Measurements from ENCODE around the gene HIVEP3.

Gene HIVEP3

GRCh38 chr1:41510531-41511238, 408.0 kb downstream of the HIVEP3 start:
- TF ChIP-seq, protein P1, sequence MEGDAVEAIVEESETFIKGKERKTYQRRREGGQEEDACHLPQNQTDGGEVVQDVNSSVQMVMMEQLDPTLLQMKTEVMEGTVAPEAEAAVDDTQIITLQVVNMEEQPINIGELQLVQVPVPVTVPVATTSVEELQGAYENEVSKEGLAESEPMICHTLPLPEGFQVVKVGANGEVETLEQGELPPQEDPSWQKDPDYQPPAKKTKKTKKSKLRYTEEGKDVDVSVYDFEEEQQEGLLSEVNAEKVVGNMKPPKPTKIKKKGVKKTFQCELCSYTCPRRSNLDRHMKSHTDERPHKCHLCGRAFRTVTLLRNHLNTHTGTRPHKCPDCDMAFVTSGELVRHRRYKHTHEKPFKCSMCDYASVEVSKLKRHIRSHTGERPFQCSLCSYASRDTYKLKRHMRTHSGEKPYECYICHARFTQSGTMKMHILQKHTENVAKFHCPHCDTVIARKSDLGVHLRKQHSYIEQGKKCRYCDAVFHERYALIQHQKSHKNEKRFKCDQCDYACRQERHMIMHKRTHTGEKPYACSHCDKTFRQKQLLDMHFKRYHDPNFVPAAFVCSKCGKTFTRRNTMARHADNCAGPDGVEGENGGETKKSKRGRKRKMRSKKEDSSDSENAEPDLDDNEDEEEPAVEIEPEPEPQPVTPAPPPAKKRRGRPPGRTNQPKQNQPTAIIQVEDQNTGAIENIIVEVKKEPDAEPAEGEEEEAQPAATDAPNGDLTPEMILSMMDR (IDR thresholded peaks at IDR 0.05; ENCODE audit: insufficient read depth, low read depth, low read length, missing control alignments): no peak
- no peak overlapping the region for H3K4me3 ChIP-seq (ENCODE audit: low read length)
- no peak for DNase-seq (ENCODE audit: low read depth)

DNA sequence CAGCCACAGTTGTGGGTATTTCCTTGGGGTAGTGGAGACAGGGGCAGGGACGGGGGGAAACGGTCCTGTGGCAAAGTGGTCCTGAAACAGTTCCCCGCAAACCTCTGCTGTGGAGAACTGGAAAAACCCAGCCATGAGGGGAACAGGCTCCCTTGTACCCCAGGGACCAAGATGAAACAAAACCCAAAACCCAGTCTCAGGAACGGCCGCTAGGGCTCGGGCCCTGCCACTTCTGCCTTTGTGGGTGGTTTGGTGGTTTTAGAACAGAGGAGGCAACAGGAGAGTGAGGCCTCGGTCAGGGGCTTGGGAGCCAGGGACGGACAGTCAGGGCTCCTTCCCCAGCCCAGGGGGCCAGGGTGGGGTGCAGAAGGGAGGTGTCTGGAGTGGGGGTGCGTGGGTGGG, 409.5 kb downstream of the HIVEP3 start:
- DNase-seq (ENCODE audit: low read depth): no peak
- TF ChIP-seq, protein P1 (IDR thresholded peaks at IDR 0.05; ENCODE audit: insufficient read depth, low read depth, low read length, missing control alignments): no peak
- no peak overlapping the region for H3K4me3 ChIP-seq (ENCODE audit: low read length)

GRCh38 chr1:41508290-41508689, 410.4 kb downstream of the HIVEP3 start:
- no peak for DNase-seq (ENCODE audit: low read depth)
- H3K4me3 ChIP-seq (ENCODE audit: low read length): no peak overlapping the region
- TF ChIP-seq, protein P1 (IDR thresholded peaks at IDR 0.05; ENCODE audit: insufficient read depth, low read depth, low read length, missing control alignments): no peak

DNA sequence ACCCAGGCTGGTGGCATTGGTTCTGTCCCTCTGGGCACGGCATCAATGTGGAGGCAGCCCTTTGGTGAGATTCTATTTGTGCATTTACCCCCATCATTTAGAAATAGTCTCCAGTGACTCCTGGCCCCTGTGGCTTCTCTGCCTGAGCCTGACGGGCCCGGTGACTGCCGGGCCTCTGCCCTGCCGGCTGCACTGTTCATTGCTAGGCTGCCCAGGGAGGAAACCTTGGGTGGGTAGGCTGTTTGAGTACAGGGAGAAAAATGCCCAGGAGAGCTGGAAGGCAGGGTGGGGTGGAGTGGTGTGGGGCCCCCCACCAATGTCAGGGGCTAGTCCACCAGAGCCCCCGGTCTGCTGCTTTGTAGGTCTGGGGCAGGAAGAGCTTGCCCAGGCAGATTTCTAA, 410.9 kb downstream of the HIVEP3 start:
- TF ChIP-seq, protein P1 (IDR thresholded peaks at IDR 0.05; ENCODE audit: insufficient read depth, low read depth, low read length, missing control alignments): no peak
- H3K4me3 ChIP-seq (ENCODE audit: low read length): no peak overlapping the region
- no peak for DNase-seq (ENCODE audit: low read depth)

DNA sequence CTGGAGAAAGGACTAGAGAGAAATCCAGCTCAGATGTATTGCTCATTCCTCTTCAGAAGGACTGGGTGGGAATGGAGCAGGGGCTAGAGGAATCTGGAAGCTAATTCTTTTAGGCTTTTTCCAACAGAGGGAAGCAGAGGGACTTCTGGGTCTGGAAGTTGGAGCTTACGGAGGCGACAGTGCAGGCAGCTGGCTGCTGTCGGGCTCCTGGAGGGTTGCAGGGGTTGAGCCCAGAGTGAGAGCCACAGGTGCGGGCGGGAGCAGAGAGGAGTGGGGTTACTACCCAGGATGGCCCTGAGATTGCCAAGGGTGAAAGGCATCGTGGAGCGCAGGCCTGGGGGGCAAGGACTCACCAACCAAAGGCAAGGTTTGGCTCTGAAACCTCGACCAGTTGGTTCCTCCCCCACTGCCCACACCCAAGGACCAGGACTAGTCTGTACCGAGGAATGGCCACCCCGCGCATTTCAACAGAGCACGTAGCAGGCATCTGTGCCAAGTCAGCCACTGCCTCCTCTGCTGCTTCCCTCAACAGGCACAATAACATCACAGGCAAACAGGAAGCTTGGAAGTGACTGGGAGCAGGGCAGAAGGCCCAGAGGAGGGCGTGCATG, 411.5 kb downstream of the HIVEP3 start:
- TF ChIP-seq, protein P1 (IDR thresholded peaks at IDR 0.05; ENCODE audit: insufficient read depth, low read depth, low read length, missing control alignments): no peak
- no peak overlapping the region for H3K4me3 ChIP-seq (ENCODE audit: low read length)
- no peak for DNase-seq (ENCODE audit: low read depth)

DNA sequence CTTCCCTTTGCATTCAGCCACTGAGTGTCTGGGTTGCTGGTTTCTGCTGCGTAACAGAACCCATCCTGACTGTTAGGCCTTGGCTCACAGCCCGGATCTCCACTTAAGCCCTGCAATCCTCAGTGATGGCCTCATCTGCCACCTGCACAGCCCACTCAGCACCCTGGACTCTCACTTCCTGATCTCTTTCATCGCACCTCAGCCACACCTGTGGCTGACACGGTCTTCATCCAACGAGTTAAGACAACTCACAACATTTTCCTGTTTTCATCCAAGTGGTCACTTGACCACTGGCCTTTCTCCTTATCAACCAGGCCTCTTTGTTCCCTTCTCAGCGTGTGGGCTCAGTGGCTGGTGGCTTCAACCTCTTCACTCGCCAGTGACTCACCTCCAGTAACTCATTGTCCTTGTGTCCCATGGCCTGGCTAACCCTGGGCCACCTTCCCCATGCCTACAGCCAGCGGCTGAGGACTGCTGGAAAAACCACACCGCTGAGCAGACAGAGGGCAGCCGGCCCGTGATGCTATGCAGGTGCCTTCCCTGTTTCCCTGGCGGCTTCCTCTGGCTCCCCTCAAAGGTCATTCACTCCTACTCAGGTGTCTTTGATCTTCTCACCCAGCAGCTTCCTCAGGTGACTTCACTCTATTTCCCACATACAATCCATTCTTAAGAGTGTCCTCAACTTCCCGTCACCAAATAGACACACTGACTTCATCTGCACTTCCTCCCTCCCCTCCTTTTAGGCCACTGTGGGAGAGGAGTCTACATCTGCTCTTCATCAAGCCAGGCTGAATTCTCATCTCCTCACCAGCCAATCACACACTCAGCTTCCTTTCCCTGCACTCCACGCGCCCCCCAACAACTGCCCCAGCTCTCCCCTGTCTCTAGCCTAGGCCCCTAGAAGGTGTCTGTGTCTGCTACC, 414.3 kb downstream of the HIVEP3 start:
- TF ChIP-seq, protein P1 (IDR thresholded peaks at IDR 0.05; ENCODE audit: insufficient read depth, low read depth, low read length, missing control alignments): no peak
- peak; percentile 96 for DNase-seq (ENCODE audit: low read depth)
- no peak overlapping the region for H3K4me3 ChIP-seq (ENCODE audit: low read length)

Data from epithelial cell of esophagus (primary cell).